ENCODE measurements around the gene CCDC146.

DNA sequence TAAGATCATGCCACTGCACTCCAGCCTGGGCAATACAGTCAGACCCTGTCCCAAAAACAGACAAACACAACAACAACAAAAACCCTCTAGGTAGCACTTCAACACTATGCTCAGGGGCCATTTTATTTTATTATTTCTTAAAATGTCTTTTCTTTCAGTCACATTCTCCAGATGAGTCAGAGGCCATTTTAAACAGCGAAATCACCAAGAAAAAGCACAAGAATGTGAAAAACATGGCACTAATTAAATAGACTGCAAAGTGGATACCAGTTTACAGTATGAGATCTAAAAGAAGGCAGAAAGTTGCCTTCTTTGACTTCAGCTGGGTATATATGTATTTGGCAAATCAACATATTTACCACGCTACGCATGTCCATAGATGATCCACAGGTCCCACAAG, 83.3 kb downstream of the CCDC146 start:
- TF ChIP-seq FOXP2 (optimal IDR thresholded peaks at IDR 0.05; ENCODE audit: control extremely low read depth, extremely low read length, insufficient read depth) (no peak), EZH2 (IDR thresholded peaks at IDR 0.05) (no peak), POLR2AphosphoS5 (IDR thresholded peaks at IDR 0.05; ENCODE audit: borderline replicate concordance, low read depth, low read length) (no peak)

Measured in SK-N-MC (cell line).